HepG2 (cell line): ENCODE results near the gene COASY. TPM values are rescaled to one million over a fixed set of nuclear protein-coding genes. Genes with fewer than 3 reads are reported as not detected.

Experiments
- FOXO1 ChIP-seq: sonication (generic); formaldehyde crosslinking; IDR thresholded peaks from 2 replicates; pipeline ENCODE4 v1.4.0; 2020; ENCODE audit warnings: missing genetic modification reagents
- HDAC2 ChIP-seq: sonication (generic); formaldehyde crosslinking; IDR thresholded peaks from 2 replicates; pipeline ENCODE4 v1.4.0; 2020; ENCODE audit warnings: missing genetic modification reagents
- HNRNPH1 ChIP-seq: fragments of 200-400 bp; formaldehyde crosslinking; optimal IDR thresholded peaks from 2 replicates; pipeline ENCODE3; 2017; ENCODE audit warnings: mild to moderate bottlenecking, low read depth, low read length
- JUND ChIP-seq: sonication (generic); formaldehyde crosslinking; IDR thresholded peaks from 2 replicates; pipeline ENCODE4 v1.8.0; 2022; ENCODE audit warnings: mild to moderate bottlenecking, missing genetic modification reagents
- NFE2 ChIP-seq: sonication (generic); formaldehyde crosslinking; IDR thresholded peaks from 2 replicates; pipeline ENCODE4 v1.4.0; 2020; ENCODE audit warnings: missing genetic modification reagents
- NFE2L1 ChIP-seq: sonication (generic); formaldehyde crosslinking; IDR thresholded peaks from 2 replicates; pipeline ENCODE4 v1.4.0; 2020; ENCODE audit warnings: missing genetic modification reagents, mild to moderate bottlenecking, borderline replicate concordance
- PRMT3 ChIP-seq: sonication (generic); formaldehyde crosslinking; IDR thresholded peaks from 2 replicates; pipeline ENCODE4 v1.8.1; 2022; ENCODE audit warnings: low read depth, mild to moderate bottlenecking, moderate library complexity, missing genetic modification reagents, borderline replicate concordance
- SP1 ChIP-seq, 2 experiments: fragments of 450-650 bp in 1 of 2; sonication (generic) in 1 of 2; formaldehyde crosslinking in 1 of 2; IDR thresholded peaks; 2 replicates each; pipeline versions ENCODE4 v1.4.0 to v1.6.1; 2016 to 2020; ENCODE audit warnings: missing genetic modification reagents in 1 of 2
- ZFP37 ChIP-seq: sonication (generic); formaldehyde crosslinking; IDR thresholded peaks from 2 replicates; pipeline ENCODE4 v1.4.0; 2020; ENCODE audit warnings: missing genetic modification reagents, borderline replicate concordance
- ZNF7 ChIP-seq: IDR thresholded peaks from 2 replicates; pipeline ENCODE4 v1.6.1; 2016; ENCODE audit warnings: missing biosample characterization, missing genetic modification reagents
- ZNF703 ChIP-seq: sonication (generic); formaldehyde crosslinking; IDR thresholded peaks from 2 replicates; pipeline ENCODE4 v1.5.1; 2020; ENCODE audit warnings: missing genetic modification reagents, mild to moderate bottlenecking, moderate library complexity, borderline replicate concordance
- ZNF841 ChIP-seq: sonication (generic); formaldehyde crosslinking; IDR thresholded peaks from 2 replicates; pipeline ENCODE4 v1.8.1; 2023; ENCODE audit warnings: missing genetic modification reagents, borderline replicate concordance
- polyA plus RNA-seq, 8 experiments: library from polyadenylated mRNA; depleted of rRNA in 3 of 8; stranded (reverse) in 7 of 8; unstranded in 1 of 8; fragments of >200 nt; fragmentation: Illumina TruSeq in 4 of 8; extraction: Trizol in 4 of 8; gene quantifications; 2 replicates each; pipeline versions ENCODE4 v1.2.1 to v1.2.3, GENCODE V29; 2011 to 2016; ENCODE audit warnings: low read depth in 4 of 8, missing spikeins in 1 of 8, mixed read lengths in 1 of 8; ENCODE audit not compliant: insufficient read depth in 1 of 8
- total RNA-seq, 5 experiments: library from RNA; depleted of rRNA; stranded (reverse); fragments of >200 nt; fragmentation: Illumina TruSeq; extraction: Trizol; gene quantifications; 2 replicates each; pipeline ENCODE4 v1.2.3, GENCODE V29; 2016; ENCODE audit warnings: low read depth in 1 of 5
- TF ChIP-seq, protein P1 (sequence below), 2 experiments: fragments of 450-650 bp in 1 of 2; sonication (generic) in 1 of 2; formaldehyde crosslinking in 1 of 2; IDR thresholded peaks; 2 replicates each; pipeline versions ENCODE4 v1.6.1 to v1.8.0; 2016 to 2022; ENCODE audit warnings: antibody characterized with exemption in 1 of 2, mild to moderate bottlenecking in 1 of 2, missing genetic modification reagents in 1 of 2
- TF ChIP-seq, protein P2 (sequence below): sonication (generic); formaldehyde crosslinking; conservative IDR thresholded peaks from 2 replicates; pipeline ENCODE4 v1.8.0; 2022; ENCODE audit warnings: mild to moderate bottlenecking, moderate library complexity, missing genetic modification reagents
- TF ChIP-seq, protein P3 (sequence below): sonication (generic); formaldehyde crosslinking; IDR thresholded peaks from 2 replicates; pipeline ENCODE4 v1.4.0; 2020; ENCODE audit warnings: missing genetic modification reagents, borderline replicate concordance

COASY gene
- total and polyA plus RNA-seq, 2 of the 13 experiments (the other 11 are each of a cell fraction or from before 2014, with no cell fraction given): 90.7 to 125 TPM

DNA sequence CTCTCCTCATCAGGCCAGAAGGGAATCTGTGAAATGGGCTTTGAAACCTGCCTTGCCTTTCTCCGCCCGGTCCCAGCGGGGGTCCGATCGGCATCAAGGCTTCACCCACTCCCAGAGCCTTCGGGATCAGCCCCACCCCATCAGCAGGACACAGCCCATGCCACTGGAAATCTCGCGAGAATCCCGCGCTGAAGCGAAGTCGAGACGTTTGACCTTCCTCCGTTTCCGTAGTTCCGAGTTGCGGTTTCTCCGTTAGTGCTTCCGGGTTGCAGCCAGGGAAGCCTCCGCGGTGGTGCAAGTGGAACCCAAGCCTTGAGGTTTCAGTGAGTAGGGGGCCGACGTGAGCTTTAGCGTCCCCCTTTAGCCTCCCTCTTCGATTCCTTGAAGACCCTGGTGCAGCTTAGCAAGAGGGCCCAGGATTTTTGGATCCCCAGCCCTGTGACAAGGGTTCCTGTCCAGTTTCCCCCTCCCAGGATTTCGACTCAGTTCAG is at the start of gene COASY (continued):
- TF ChIP-seq, protein P1, sequence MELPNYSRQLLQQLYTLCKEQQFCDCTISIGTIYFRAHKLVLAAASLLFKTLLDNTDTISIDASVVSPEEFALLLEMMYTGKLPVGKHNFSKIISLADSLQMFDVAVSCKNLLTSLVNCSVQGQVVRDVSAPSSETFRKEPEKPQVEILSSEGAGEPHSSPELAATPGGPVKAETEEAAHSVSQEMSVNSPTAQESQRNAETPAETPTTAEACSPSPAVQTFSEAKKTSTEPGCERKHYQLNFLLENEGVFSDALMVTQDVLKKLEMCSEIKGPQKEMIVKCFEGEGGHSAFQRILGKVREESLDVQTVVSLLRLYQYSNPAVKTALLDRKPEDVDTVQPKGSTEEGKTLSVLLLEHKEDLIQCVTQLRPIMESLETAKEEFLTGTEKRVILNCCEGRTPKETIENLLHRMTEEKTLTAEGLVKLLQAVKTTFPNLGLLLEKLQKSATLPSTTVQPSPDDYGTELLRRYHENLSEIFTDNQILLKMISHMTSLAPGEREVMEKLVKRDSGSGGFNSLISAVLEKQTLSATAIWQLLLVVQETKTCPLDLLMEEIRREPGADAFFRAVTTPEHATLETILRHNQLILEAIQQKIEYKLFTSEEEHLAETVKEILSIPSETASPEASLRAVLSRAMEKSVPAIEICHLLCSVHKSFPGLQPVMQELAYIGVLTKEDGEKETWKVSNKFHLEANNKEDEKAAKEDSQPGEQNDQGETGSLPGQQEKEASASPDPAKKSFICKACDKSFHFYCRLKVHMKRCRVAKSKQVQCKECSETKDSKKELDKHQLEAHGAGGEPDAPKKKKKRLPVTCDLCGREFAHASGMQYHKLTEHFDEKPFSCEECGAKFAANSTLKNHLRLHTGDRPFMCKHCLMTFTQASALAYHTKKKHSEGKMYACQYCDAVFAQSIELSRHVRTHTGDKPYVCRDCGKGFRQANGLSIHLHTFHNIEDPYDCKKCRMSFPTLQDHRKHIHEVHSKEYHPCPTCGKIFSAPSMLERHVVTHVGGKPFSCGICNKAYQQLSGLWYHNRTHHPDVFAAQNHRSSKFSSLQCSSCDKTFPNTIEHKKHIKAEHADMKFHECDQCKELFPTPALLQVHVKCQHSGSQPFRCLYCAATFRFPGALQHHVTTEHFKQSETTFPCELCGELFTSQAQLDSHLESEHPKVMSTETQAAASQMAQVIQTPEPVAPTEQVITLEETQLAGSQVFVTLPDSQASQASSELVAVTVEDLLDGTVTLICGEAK (IDR thresholded peaks at IDR 0.05): no peak
- TF ChIP-seq, protein P1 (CRISPR knock-in tag; IDR thresholded peaks at IDR 0.05): peak; percentile 76; the same call in 1 of the 2 replicates
- TF ChIP-seq FOXO1 (CRISPR knock-in tag): peak; percentile 70
- TF ChIP-seq JUND (CRISPR knock-in tag): no peak
- TF ChIP-seq, protein P2, sequence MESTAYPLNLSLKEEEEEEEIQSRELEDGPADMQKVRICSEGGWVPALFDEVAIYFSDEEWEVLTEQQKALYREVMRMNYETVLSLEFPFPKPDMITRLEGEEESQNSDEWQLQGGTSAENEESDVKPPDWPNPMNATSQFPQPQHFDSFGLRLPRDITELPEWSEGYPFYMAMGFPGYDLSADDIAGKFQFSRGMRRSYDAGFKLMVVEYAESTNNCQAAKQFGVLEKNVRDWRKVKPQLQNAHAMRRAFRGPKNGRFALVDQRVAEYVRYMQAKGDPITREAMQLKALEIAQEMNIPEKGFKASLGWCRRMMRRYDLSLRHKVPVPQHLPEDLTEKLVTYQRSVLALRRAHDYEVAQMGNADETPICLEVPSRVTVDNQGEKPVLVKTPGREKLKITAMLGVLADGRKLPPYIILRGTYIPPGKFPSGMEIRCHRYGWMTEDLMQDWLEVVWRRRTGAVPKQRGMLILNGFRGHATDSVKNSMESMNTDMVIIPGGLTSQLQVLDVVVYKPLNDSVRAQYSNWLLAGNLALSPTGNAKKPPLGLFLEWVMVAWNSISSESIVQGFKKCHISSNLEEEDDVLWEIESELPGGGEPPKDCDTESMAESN (CRISPR knock-in tag): no peak; the same call in 1 of the 2 replicates
- TF ChIP-seq PRMT3: no peak; the same call in 1 of the 2 replicates
- TF ChIP-seq NFE2 (CRISPR knock-in tag): no peak
- no peak for TF ChIP-seq NFE2L1 (CRISPR knock-in tag)
- TF ChIP-seq HNRNPH1: no peak
- TF ChIP-seq SP1 (IDR thresholded peaks at IDR 0.05): peak; percentile 93
- TF ChIP-seq SP1 (CRISPR knock-in tag; IDR thresholded peaks at IDR 0.05): peak; percentile 68
- TF ChIP-seq ZNF7: no peak
- TF ChIP-seq, protein P3, sequence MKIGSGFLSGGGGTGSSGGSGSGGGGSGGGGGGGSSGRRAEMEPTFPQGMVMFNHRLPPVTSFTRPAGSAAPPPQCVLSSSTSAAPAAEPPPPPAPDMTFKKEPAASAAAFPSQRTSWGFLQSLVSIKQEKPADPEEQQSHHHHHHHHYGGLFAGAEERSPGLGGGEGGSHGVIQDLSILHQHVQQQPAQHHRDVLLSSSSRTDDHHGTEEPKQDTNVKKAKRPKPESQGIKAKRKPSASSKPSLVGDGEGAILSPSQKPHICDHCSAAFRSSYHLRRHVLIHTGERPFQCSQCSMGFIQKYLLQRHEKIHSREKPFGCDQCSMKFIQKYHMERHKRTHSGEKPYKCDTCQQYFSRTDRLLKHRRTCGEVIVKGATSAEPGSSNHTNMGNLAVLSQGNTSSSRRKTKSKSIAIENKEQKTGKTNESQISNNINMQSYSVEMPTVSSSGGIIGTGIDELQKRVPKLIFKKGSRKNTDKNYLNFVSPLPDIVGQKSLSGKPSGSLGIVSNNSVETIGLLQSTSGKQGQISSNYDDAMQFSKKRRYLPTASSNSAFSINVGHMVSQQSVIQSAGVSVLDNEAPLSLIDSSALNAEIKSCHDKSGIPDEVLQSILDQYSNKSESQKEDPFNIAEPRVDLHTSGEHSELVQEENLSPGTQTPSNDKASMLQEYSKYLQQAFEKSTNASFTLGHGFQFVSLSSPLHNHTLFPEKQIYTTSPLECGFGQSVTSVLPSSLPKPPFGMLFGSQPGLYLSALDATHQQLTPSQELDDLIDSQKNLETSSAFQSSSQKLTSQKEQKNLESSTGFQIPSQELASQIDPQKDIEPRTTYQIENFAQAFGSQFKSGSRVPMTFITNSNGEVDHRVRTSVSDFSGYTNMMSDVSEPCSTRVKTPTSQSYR (CRISPR knock-in tag): no peak; the same call in 1 of the 2 replicates
- no peak; the same call in 1 of the 2 replicates for TF ChIP-seq ZNF703 (CRISPR knock-in tag)
- peak; percentile 75 for TF ChIP-seq ZFP37 (CRISPR knock-in tag)
- TF ChIP-seq ZNF841 (CRISPR knock-in tag): no peak; the same call in 1 of the 2 replicates
- TF ChIP-seq HDAC2 (CRISPR knock-in tag): peak; percentile 86
